Activated T-helper 9 cell treated with anti-CD3 and anti-CD28 coated beads, Interleukin-2, amount 50 U/mL, for 16 hours (primary cell): Measurements from ENCODE around the gene PRR23B.

Experiments used
- DNase-seq: peaks from one replicate; pipeline ENCODE4 v3.0.0-alpha.2; 2020; ENCODE audit warnings: low read depth

The PRR23B gene

DNA sequence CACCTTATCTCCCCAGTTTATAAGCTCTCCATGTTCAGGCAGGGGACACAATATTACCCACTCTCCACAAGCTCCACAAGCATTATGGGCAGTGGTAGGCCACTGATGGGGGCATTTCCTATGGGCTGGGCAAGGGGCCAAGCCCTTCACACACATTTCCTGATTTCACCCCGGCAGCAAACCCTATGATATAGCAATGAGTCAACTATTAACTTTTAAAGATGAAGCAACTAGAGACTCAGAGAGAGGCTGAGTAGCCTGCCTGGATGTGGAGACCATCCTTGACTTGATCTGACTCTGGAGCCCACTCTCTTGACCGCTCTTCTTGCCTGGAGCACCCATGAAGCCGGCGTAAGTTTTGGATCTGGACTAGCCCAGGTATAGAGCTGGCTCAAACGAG is 46.3 kb downstream of the PRR23B start:
- no peak for DNase-seq

DNA sequence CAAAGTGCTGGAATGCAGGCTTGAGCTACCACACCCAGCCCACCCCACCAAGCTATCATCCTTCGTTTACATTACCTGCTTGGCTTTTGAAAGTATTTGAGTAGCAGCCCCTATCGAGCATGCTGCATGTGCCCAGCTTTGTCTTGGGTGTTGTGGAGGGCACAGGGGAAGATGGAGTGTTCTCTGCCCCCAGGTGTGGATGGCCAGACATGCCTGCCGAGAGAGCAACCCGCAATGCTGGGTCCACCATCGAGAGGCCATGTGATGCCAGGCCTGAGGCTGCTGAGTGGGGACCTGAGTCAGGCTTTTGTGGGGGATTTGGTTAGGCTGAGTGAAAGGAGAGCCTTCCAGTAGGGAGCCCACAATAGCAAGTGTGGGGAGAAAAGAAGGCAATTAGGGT is 47.8 kb downstream of the PRR23B start:
- DNase-seq = no peak

DNA sequence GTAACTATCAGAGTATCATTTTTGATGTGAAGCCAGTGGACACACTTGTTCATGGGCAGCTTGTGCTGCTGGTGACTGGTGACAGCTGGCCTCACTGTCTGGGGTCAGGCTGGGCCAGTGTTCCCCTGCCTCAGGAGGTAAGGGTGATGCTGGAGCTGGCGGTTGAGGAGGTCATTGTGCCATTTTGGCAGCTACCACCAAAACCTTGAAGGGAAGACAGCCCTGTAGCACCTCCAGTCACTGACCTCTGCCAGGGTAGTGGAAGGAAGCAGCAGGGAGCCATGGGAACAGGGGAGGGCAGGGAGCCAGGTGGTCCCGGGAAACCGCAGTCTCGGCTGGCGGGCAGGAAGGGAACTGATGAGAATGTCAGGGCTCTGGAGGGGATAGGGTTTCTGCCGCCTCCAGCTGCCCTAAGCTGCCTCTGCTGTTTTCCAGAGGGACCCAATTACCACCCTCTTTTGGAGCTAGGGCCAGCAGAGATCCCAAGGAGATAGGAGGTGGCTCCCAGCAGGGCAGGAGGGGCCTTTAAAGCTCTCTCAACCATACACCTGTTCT is 48.9 kb downstream of the PRR23B start:
- no peak for DNase-seq
